Lung (tissue), 12 donors: Measurements from ENCODE around the gene CALHM4. TPM values are rescaled to one million over a fixed set of nuclear protein-coding genes. Genes with fewer than 3 reads are reported as not detected.

ENCODE experiments used
- ATAC-seq: fragments of 200-7000 bp; cut with Tn5 transposase; one replicate; pipeline ENCODE4 v1.9.1; 2020; ENCODE audit warnings: moderate number of reproducible peaks; ENCODE audit not compliant: insufficient read depth, low FRiP score
- DNase-seq, 3 donors: peaks; one replicate each; pipeline ENCODE4 v3.0.0-alpha.2; 2013 to 2017
- H3K27ac ChIP-seq, 2 donors: one replicate each; pipeline ENCODE4 v1.5.1; 2013; ENCODE audit warnings: mild to moderate bottlenecking in 2 of 2, moderate library complexity in 2 of 2, control low read depth in 1 of 2, inconsistent platforms in 1 of 2, low read depth in 1 of 2, low read length in 1 of 2
- H3K27me3 ChIP-seq, 3 donors: one replicate each; pipeline ENCODE4 v1.5.1; 2013; ENCODE audit warnings: low read length in 2 of 3; ENCODE audit not compliant: control insufficient read depth in 3 of 3, insufficient read depth in 3 of 3
- H3K36me3 ChIP-seq, 4 donors: one replicate each; pipeline ENCODE4 v1.5.1; 2013; ENCODE audit warnings: low read length in 4 of 4, mild to moderate bottlenecking in 1 of 4, moderate library complexity in 1 of 4; ENCODE audit not compliant: control insufficient read depth in 4 of 4, insufficient read depth in 4 of 4
- H3K4me1 ChIP-seq, 5 donors: one replicate each; pipeline ENCODE4 v1.5.1; 2013; ENCODE audit warnings: low read length in 5 of 5, mild to moderate bottlenecking in 2 of 5, moderate library complexity in 1 of 5; ENCODE audit not compliant: control insufficient read depth in 5 of 5, insufficient read depth in 5 of 5
- H3K4me3 ChIP-seq: one replicate; pipeline ENCODE4 v1.5.1; 2013; ENCODE audit warnings: mild to moderate bottlenecking, control low read depth, moderate library complexity
- H3K9ac ChIP-seq, 2 donors: one replicate each; pipeline ENCODE4 v1.5.1; 2013; ENCODE audit warnings: low read length in 2 of 2, control low read depth in 1 of 2; ENCODE audit not compliant: insufficient read depth in 1 of 2
- H3K9me3 ChIP-seq, 4 donors: one replicate each; pipeline ENCODE4 v1.5.1; 2013; ENCODE audit warnings: low read length in 3 of 4, mild to moderate bottlenecking in 1 of 4, moderate library complexity in 1 of 4; ENCODE audit not compliant: control insufficient read depth in 4 of 4, insufficient read depth in 3 of 4
- WGBS, 2 donors: extraction: QIAGEN DNeasy Blood & Tissue Kit; methylation state at CpG; one replicate each; pipeline ENCODE4 v1.1.7; 2013; 5-methylcytosine and 5-hydroxymethylcytosine counted together
- polyA plus RNA-seq, 2 donors: library from polyadenylated mRNA; stranded (reverse); fragments of 200-250 nt; gene quantifications; one replicate each; pipeline ENCODE4 v1.2.1, GENCODE V29; 2013
- total RNA-seq, 2 donors: library from RNA; depleted of rRNA in 1 of 2; stranded (reverse); fragments of >200 nt in 1 of 2; gene quantifications; one replicate each; pipeline ENCODE4 v1.2.1, GENCODE V29; 2014 to 2021
- TF ChIP-seq, protein P1 (sequence below): IDR thresholded peaks from 2 replicates; pipeline ENCODE4 v1.5.1; 2012; ENCODE audit warnings: mild to moderate bottlenecking; ENCODE audit errors: control extremely low read depth, extremely low read depth
- donor health status: control.
- donor health status: control.
- donor health status: Bipolar disorder and iron deficiency.
- donor health status: healthy.
- donor health status: DM: yes; HTN: yes; CAD: no.

The CALHM4 gene
- total and polyA plus RNA-seq, 4 donors, result not detected

DNA sequence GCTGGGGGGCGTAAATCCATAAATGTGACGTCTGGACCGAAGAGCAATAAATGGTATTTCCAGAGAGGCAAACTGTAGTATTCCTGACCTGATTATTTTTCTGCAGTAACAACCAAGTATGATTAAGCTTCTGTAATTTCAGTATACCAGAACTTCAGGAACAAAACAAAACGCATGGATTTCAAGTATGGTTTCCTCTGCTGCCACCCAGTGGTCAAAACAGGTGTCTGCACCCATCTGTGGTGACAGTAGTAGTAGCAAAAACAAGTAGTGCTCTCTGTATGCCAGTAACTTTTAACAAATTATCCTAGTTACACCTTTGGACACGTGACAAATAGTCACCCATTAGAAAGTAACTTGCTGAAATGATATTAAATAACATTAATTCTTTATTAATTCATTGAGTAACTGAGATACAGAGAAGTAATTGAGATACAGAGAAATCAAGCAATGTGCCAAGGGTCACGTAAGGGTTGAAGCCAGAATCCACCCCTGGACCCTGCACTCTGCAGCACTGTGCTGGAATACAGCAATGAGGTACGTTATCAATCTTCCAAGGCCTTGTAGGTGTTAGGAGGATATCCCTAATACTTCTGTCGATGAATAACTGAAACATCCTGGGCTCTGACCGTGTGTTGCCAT is 7.9 kb downstream of the CALHM4 start:
- peak; percentile 83 to 91 (median 90) for DNase-seq
- TF ChIP-seq, protein P1, sequence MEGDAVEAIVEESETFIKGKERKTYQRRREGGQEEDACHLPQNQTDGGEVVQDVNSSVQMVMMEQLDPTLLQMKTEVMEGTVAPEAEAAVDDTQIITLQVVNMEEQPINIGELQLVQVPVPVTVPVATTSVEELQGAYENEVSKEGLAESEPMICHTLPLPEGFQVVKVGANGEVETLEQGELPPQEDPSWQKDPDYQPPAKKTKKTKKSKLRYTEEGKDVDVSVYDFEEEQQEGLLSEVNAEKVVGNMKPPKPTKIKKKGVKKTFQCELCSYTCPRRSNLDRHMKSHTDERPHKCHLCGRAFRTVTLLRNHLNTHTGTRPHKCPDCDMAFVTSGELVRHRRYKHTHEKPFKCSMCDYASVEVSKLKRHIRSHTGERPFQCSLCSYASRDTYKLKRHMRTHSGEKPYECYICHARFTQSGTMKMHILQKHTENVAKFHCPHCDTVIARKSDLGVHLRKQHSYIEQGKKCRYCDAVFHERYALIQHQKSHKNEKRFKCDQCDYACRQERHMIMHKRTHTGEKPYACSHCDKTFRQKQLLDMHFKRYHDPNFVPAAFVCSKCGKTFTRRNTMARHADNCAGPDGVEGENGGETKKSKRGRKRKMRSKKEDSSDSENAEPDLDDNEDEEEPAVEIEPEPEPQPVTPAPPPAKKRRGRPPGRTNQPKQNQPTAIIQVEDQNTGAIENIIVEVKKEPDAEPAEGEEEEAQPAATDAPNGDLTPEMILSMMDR, result peak; percentile 84
- WGBS, 2 donors, result 53 to 56% methylated on average over 9 of the region's 9 CpGs
- Histone ChIP-seq H3K27me3 (no peaks in the 10 kb centered on the region), H3K4me1 (peaks cover 0 to 47% (median 2%) of the 10 kb centered on the region in 5 donors), H3K9me3 (no peaks in the 10 kb centered on the region), H3K27ac (no peak overlapping the region), H3K4me3 (no peak overlapping the region), H3K36me3 (no peaks in the 10 kb centered on the region), H3K9ac (no peak overlapping the region)
- peak; percentile 77 for ATAC-seq

DNA sequence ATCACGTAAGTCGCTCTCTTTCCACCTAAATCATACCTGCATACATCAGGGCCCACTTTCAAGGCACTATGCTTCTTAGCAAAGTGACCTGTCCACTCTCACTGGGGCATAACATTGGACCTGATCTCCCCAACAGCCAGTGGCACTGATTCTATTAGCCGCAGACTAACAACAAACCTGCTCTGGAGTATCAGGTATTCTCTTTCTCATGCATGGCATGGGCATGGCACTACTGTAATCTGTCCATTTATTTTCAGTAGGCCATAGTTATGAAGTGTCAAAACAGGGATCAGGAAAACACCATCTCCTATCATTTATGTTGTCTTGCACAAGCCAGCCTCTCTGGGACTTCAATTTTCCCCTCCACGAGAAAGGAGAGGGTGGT is 8.5 kb downstream of the CALHM4 start:
- TF ChIP-seq, protein P1, result no peak
- H3K9ac ChIP-seq, result no peak overlapping the region
- H3K9me3 ChIP-seq, result no peaks in the 10 kb centered on the region
- H3K36me3 ChIP-seq, result no peaks in the 10 kb centered on the region
- H3K27me3 ChIP-seq, result no peaks in the 10 kb centered on the region
- peaks cover 0 to 47% (median 2%) of the 10 kb centered on the region in 5 donors for H3K4me1 ChIP-seq
- H3K4me3 ChIP-seq, result no peak overlapping the region
- no peak overlapping the region for H3K27ac ChIP-seq
- DNase-seq, result no peak
- no peak for ATAC-seq
- 94 to 98% methylated on average over 4 of the region's 4 CpGs for WGBS, 2 donors

DNA sequence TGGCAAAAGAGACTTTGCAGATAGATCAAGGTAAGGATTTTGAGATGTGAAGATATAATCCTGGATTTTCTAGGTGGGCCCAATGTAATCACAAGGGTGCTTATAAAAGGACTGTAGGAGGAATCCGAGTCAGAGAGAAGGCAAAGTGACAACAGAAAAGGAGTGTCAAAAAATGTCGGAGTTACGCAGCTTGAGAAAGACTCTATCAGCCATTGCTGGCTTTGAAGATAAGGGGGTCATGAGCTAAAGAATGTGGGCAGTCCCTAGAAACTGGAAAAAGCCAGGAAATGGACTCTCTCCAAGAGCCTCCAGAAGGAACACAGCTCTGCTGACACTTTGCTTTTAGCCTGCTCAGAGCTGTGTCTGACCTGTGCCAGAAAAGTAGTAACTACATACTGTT is 9.1 kb downstream of the CALHM4 start:
- TF ChIP-seq, protein P1, result no peak
- Histone ChIP-seq H3K27ac (no peak overlapping the region), H3K27me3 (no peaks in the 10 kb centered on the region), H3K4me3 (no peak overlapping the region), H3K9ac (peak overlapping the region in 1 of 2 donors; percentile 11), H3K9me3 (no peaks in the 10 kb centered on the region), H3K4me1 (peaks cover 0 to 46% (median 2%) of the 10 kb centered on the region in 5 donors), H3K36me3 (no peaks in the 10 kb centered on the region)
- DNase-seq (peak; percentile 68 to 93 (median 89)), ATAC-seq (no peak)
- 48 to 65% methylated on average over 3 of the region's 3 CpGs for WGBS, 2 donors

DNA sequence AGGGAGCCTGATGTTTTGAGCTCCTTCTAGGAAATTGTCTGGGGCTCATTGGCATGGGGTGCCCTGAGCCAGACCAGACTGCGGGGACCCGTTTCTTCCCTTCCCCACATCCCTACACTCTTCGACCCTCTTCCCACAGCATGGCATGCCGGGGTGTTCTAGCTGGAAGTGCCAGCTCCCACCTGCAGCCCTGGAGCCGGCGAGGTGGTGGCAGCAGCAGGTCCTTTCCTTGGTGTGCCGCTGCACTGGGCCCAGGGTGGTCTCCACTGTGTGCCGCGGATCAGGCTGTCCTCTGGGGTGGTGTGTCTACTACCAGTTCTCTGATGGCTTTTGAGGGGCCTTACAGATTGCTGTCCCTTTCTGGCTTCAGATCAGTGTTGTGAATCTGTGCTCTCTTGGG is 10.3 kb downstream of the CALHM4 start:
- H3K36me3 ChIP-seq, result no peaks in the 10 kb centered on the region
- ATAC-seq, result no peak
- no peak overlapping the region for H3K4me3 ChIP-seq

More for the DNA sequence above, 10.3 kb downstream of the CALHM4 start:
- no peak for DNase-seq
- H3K27ac ChIP-seq, result no peak overlapping the region
- H3K27me3 ChIP-seq, result no peaks in the 10 kb centered on the region
- peaks cover 0 to 41% (median 2%) of the 10 kb centered on the region in 5 donors for H3K4me1 ChIP-seq
- 93 to 95% methylated on average over 9 of the region's 9 CpGs for WGBS, 2 donors
- no peaks in the 10 kb centered on the region for H3K9me3 ChIP-seq
- TF ChIP-seq, protein P1, result no peak
- H3K9ac ChIP-seq, result no peak overlapping the region
